Mammary epithelial cell (primary cell): ENCODE data around the gene GPAM.

ENCODE experiments used
- EZH2 ChIP-seq: IDR thresholded peaks from 2 replicates; pipeline ENCODE4 v1.6.1; 2012; ENCODE audit warnings: low read length, inconsistent platforms, borderline replicate concordance
- TF ChIP-seq, protein P1 (sequence below), 2 donors: IDR thresholded peaks in 1 of 2; conservative IDR thresholded peaks in 1 of 2; 2 replicates each; pipeline ENCODE4 v1.5.1; 2011 to 2012; ENCODE audit warnings: inconsistent platforms in 2 of 2, low read length in 2 of 2, mild to moderate bottlenecking in 2 of 2, control low read depth in 1 of 2, low read depth in 1 of 2; ENCODE audit not compliant: insufficient read depth in 1 of 2; ENCODE audit errors: extremely low read depth in 1 of 2

DNA sequence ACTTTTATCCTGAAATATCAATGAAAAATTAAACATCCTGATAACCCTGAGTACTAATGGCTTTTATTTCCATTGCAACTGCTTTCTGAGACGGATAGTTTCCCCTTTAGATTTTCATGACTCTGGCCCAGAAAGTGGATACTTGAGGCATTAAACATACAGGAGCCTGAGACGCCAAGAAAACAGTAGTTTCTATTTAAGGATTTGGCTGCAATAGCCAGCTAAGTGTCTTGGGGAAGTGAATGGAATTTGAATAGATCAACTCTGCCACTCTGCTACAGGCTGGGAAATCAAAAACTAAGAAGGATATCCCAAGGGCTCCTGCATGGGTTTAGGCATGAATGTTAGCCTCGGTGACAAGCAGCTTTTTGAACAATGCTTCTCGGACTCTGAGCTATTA is 24.7 kb upstream of the GPAM start:
- TF ChIP-seq, protein P1, sequence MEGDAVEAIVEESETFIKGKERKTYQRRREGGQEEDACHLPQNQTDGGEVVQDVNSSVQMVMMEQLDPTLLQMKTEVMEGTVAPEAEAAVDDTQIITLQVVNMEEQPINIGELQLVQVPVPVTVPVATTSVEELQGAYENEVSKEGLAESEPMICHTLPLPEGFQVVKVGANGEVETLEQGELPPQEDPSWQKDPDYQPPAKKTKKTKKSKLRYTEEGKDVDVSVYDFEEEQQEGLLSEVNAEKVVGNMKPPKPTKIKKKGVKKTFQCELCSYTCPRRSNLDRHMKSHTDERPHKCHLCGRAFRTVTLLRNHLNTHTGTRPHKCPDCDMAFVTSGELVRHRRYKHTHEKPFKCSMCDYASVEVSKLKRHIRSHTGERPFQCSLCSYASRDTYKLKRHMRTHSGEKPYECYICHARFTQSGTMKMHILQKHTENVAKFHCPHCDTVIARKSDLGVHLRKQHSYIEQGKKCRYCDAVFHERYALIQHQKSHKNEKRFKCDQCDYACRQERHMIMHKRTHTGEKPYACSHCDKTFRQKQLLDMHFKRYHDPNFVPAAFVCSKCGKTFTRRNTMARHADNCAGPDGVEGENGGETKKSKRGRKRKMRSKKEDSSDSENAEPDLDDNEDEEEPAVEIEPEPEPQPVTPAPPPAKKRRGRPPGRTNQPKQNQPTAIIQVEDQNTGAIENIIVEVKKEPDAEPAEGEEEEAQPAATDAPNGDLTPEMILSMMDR (conservative IDR thresholded peaks at IDR 0.05 in 1 of 2, IDR thresholded peaks at IDR 0.05 in 1 of 2; ENCODE audit: extremely low read depth in 1 of 2, insufficient read depth in 1 of 2, low read depth in 1 of 2, low read length in 2 of 2): no peak
- no peak for TF ChIP-seq EZH2
